HG03025 (cell line): ENCODE data around the gene GPC6.

Experiments used
- ATAC-seq: cut with Tn5 transposase; IDR thresholded peaks from one replicate; pipeline ENCODE4 v1.9.1; 2021; ENCODE audit warnings: mild to moderate bottlenecking, moderate library complexity; ENCODE audit not compliant: unreplicated experiment, low FRiP score

Gene GPC6

GRCh38 chr13:94454334-94454733, 1227.7 kb downstream of the GPC6 start:
- no peak for ATAC-seq

DNA sequence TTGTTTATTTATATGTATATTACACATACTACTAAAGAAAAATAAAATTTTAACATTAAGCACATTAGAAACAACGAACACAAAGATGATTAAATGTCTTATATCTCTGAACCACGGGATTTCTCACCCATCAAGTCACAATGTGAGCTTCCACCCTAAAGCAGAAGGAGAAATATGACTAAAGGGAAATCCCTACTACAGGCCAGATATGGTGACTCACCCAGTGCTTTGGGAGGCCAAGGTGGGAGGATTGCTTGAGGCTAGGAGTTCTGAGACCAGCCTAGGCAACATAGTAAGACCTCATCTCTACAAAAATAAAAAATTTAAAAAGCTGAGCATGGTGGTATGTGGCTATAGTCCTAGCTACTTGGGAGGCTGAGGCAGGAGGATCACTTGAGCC, 1228.3 kb downstream of the GPC6 start:
- ATAC-seq = no peak

DNA sequence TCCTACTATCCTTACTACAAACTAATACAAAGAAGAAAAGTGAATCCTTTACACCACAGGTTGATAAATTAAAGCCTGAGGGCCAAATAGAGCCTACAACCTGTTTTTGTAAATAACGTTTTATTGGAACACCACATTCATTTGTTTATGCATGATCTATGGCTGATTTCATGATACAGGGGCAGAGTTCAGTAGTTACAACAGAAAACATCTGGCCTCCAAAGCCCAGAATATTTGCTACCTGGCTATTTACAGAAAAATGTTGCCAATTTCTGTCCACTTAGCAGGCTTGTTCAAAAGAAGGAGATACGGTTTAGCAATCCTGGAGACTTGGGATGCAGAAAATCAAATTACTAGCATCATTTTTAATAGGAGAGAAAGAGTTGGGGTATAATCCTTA, 1228.8 kb downstream of the GPC6 start:
- ATAC-seq = no peak
